Measurements from ENCODE around the gene CUL5. TPM values are rescaled to one million over a fixed set of nuclear protein-coding genes. Genes with fewer than 3 reads are reported as not detected.

The CUL5 gene
- total RNA-seq, 1 donor from 2014 or later = 30.0 TPM

DNA sequence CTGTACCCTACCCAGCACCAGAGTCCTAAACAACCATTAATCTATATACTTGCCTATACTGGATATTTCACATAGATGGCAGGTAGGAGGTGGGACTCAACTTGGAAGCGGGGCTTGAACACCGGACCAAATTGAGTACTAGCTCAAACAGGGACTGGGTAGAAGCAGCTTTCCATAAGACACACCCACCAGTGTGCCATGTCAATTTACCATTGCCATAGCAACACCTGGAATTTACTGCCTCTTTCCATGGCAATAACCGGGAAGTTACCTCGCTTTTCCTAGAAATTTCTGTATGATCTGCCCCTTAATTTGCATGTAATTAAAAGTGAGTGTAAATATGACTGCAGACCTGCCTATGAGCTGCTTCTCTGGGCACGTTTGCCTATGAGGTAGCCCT, 38.6 kb upstream of the CUL5 start:
- TF ChIP-seq, protein P1, sequence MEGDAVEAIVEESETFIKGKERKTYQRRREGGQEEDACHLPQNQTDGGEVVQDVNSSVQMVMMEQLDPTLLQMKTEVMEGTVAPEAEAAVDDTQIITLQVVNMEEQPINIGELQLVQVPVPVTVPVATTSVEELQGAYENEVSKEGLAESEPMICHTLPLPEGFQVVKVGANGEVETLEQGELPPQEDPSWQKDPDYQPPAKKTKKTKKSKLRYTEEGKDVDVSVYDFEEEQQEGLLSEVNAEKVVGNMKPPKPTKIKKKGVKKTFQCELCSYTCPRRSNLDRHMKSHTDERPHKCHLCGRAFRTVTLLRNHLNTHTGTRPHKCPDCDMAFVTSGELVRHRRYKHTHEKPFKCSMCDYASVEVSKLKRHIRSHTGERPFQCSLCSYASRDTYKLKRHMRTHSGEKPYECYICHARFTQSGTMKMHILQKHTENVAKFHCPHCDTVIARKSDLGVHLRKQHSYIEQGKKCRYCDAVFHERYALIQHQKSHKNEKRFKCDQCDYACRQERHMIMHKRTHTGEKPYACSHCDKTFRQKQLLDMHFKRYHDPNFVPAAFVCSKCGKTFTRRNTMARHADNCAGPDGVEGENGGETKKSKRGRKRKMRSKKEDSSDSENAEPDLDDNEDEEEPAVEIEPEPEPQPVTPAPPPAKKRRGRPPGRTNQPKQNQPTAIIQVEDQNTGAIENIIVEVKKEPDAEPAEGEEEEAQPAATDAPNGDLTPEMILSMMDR (IDR thresholded peaks at IDR 0.05) = no peak
- H3K27ac Mint-ChIP-seq (ENCODE audit: unreplicated experiment) = no peak overlapping the region
- no peaks in the 10 kb centered on the region for H3K4me1 Mint-ChIP-seq (ENCODE audit: low read depth)
- no peaks in the 10 kb centered on the region for H3K9me3 Mint-ChIP-seq (ENCODE audit: low read depth)
- no peak overlapping the region for H3K4me3 Mint-ChIP-seq (ENCODE audit: unreplicated experiment)
- DNase-seq (ENCODE audit: low spot score) = no peak
- no peaks in the 10 kb centered on the region for H3K36me3 Mint-ChIP-seq (ENCODE audit: low read depth)
- H3K27me3 Mint-ChIP-seq (ENCODE audit: low read depth) = no peaks in the 10 kb centered on the region

DNA sequence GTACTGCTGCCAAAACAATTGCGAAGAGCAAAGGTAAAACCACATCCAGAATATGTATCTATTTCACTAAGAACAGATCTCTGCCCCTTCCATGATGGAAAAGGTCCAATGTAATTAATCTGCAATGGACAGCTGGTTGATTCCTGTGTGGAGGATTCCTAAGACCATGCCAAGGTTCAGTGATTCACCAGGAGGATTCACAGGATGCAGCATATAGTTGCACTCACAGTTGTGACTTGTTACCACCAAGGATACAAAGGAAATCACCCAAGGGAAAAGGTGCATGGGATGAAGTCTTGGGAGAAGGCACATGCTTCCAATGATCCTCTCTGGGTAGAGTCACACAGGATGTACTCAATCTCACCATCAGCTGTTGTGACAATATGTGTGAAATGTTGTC, 35.1 kb upstream of the CUL5 start:
- no peaks in the 10 kb centered on the region for H3K36me3 Mint-ChIP-seq (ENCODE audit: low read depth)
- peaks cover 2% of the 10 kb centered on the region for H3K27me3 Mint-ChIP-seq (ENCODE audit: low read depth)
- H3K27ac Mint-ChIP-seq (ENCODE audit: unreplicated experiment) = no peak overlapping the region
- DNase-seq (ENCODE audit: low spot score) = no peak
- H3K4me3 Mint-ChIP-seq (ENCODE audit: unreplicated experiment) = no peak overlapping the region
- no peaks in the 10 kb centered on the region for H3K4me1 Mint-ChIP-seq (ENCODE audit: low read depth)
- TF ChIP-seq, protein P1 (IDR thresholded peaks at IDR 0.05) = no peak
- H3K9me3 Mint-ChIP-seq (ENCODE audit: low read depth) = no peaks in the 10 kb centered on the region

DNA sequence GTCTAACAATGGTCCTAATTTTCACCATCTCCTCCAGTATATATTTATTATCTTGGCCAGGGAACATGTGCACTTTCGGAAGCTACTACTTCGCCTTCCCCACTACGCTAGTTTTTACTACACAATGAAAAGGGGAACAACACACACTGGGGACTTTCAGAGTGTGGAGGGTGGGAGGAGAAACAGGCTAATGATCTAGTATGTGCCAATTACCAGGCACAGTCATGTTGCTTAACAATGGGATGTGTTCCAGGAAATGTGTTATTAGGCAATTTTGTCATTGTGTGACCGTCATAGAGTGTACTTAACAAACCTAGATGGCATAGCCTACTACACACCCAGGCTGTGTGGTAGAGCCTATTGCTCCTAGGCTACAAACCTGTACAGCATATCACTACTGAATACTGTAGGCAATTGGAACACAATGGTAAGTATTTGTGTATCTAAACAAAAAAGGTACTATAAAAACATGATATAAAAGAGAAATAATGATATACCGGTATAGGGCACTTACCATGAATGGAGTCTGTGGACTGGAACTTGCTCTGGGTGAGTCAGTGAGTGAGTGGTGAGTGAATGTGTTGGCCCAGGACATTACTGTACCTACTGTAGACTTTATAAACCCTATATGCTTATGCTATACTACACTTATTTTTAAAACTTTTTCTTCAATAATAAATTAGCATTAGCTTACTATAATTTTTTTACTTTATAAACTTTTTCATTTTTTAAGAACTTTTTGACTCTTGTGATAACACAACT, 20.1 kb upstream of the CUL5 start:
- no peak overlapping the region for H3K4me3 Mint-ChIP-seq (ENCODE audit: unreplicated experiment)
- peaks cover 1% of the 10 kb centered on the region for H3K27me3 Mint-ChIP-seq (ENCODE audit: low read depth)
- TF ChIP-seq, protein P1 (IDR thresholded peaks at IDR 0.05) = no peak
- no peaks in the 10 kb centered on the region for H3K4me1 Mint-ChIP-seq (ENCODE audit: low read depth)
- H3K9me3 Mint-ChIP-seq (ENCODE audit: low read depth) = no peaks in the 10 kb centered on the region
- H3K36me3 Mint-ChIP-seq (ENCODE audit: low read depth) = no peaks in the 10 kb centered on the region
- H3K27ac Mint-ChIP-seq (ENCODE audit: unreplicated experiment) = no peak overlapping the region
- DNase-seq (ENCODE audit: low spot score) = no peak

DNA sequence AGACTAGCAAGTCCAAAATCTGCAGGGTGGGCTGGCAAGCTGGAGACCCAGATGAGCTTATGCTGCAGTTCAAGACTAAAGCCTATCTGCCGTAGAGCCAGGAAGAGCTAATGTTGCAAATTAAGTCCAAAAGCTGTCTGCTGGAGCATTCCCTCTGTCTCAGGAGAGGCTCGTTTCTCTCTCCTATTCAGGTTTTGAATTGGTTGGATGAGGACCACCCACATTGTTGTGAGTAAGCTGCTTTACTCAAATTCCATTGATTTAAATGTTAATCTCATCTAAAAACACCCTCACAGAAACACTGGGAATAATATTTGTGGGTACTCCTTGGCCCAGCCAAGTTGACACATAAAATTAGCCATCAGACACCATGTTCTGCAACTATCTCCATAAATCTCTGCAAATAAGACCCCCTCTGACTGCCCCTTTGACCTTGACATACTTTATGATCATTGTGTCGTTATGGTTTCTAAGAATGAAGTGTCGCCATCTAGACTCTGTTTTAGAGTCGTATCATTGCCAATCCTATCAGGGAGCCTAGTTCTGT, 16.8 kb upstream of the CUL5 start:
- TF ChIP-seq, protein P1 (IDR thresholded peaks at IDR 0.05) = no peak
- Mint-ChIP-seq H3K4me3 (ENCODE audit: unreplicated experiment) (no peak overlapping the region), H3K27me3 (ENCODE audit: low read depth) (peaks cover 13% of the 10 kb centered on the region), H3K4me1 (ENCODE audit: low read depth) (no peaks in the 10 kb centered on the region), H3K27ac (ENCODE audit: unreplicated experiment) (no peak overlapping the region), H3K9me3 (ENCODE audit: low read depth) (no peaks in the 10 kb centered on the region), H3K36me3 (ENCODE audit: low read depth) (no peaks in the 10 kb centered on the region)
- no peak for DNase-seq (ENCODE audit: low spot score)

DNA sequence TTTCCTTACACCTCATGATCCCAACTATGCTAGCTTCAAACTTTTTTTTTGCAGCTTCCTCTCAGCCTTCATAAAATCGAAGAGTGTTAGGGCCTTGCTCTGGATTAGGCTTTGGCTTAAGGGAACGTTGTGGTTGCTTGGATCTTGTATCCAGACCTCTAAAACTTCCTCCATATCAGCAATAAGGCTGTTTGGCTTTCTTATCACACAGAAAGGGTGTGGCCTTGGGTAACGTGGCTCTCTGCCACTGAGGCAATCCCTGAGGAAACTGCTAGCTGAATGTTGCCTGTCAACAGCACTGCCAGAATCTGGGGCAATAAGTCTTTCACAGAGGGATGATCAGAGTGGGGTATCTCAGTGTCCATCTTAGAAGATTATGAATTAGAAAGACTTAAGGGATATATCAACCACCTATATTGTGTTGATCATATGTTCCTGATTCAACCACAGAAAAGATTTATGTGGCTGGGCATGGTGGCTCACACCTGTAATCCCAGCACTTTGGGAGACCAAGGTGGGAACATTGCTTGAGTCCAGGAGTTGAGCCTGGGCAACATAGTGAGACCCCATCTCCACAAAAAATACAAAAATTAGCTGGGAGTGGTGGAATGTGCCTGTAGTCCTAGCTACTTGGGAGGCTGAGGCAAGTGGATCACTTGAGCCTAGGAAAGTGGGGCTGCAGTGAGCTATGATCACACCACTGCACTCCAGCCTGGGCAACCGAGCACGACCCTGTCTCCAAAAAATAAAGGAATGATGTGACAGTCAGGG, 12.5 kb upstream of the CUL5 start:
- Mint-ChIP-seq H3K4me1 (ENCODE audit: low read depth) (no peaks in the 10 kb centered on the region), H3K36me3 (ENCODE audit: low read depth) (no peaks in the 10 kb centered on the region), H3K4me3 (ENCODE audit: unreplicated experiment) (no peak overlapping the region), H3K9me3 (ENCODE audit: low read depth) (no peaks in the 10 kb centered on the region), H3K27me3 (ENCODE audit: low read depth) (peaks cover 12% of the 10 kb centered on the region), H3K27ac (ENCODE audit: unreplicated experiment) (no peak overlapping the region)
- DNase-seq (ENCODE audit: low spot score) = no peak
- TF ChIP-seq, protein P1 (IDR thresholded peaks at IDR 0.05) = no peak
